ENCODE measurements around the gene LRP8. TPM values are rescaled to one million over a fixed set of nuclear protein-coding genes. Genes with fewer than 3 reads are reported as not detected.

LRP8 gene
- total RNA-seq, 6 experiments from 2014 or later, result 0.21 to 1.2 (median 0.56) TPM

DNA sequence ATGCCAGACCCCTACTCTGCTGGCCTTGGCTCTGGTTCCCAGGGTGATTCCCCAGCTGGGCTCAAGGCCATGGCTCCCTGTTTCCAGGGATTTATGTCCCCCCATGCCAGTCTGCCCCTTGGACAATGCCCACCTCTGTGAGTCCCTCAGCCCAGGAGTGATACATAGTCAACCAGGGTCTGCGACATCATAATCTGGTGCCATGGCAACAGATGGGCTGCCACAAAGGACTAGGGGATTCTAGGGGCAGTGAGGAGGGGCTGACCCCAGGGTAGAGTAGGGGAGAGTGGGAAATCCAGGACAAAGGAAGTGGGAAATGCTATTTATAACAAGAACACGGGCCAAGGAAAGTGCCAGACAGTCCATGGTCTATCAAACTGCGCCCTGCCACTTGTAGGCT, 33.8 kb downstream of the LRP8 start:
- no peak for TF ChIP-seq POLR2A (IDR thresholded peaks at IDR 0.05)
- TF ChIP-seq, protein P1, sequence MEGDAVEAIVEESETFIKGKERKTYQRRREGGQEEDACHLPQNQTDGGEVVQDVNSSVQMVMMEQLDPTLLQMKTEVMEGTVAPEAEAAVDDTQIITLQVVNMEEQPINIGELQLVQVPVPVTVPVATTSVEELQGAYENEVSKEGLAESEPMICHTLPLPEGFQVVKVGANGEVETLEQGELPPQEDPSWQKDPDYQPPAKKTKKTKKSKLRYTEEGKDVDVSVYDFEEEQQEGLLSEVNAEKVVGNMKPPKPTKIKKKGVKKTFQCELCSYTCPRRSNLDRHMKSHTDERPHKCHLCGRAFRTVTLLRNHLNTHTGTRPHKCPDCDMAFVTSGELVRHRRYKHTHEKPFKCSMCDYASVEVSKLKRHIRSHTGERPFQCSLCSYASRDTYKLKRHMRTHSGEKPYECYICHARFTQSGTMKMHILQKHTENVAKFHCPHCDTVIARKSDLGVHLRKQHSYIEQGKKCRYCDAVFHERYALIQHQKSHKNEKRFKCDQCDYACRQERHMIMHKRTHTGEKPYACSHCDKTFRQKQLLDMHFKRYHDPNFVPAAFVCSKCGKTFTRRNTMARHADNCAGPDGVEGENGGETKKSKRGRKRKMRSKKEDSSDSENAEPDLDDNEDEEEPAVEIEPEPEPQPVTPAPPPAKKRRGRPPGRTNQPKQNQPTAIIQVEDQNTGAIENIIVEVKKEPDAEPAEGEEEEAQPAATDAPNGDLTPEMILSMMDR (IDR thresholded peaks at IDR 0.05), result no peak
- 50% methylated on average over 1 of the region's 3 CpGs for WGBS (ENCODE audit: insufficient coverage, low coverage, low lambda C conversion rate, missing lambda C conversion rate)
- intact Hi-C loops (cut with DNase I), result no loop called here
- Histone ChIP-seq H3K9me3 (no peaks in the 10 kb centered on the region), H3K36me3 (no peaks in the 10 kb centered on the region), H3K4me3 (no peak overlapping the region), H3K27ac (no peak overlapping the region), H3K4me1 (peaks cover 0 to 5% (median 0%) of the 10 kb centered on the region in 4 donors), H3K27me3 (no peaks in the 10 kb centered on the region)
- DNase-seq (no peak), ATAC-seq (no peak)

DNA sequence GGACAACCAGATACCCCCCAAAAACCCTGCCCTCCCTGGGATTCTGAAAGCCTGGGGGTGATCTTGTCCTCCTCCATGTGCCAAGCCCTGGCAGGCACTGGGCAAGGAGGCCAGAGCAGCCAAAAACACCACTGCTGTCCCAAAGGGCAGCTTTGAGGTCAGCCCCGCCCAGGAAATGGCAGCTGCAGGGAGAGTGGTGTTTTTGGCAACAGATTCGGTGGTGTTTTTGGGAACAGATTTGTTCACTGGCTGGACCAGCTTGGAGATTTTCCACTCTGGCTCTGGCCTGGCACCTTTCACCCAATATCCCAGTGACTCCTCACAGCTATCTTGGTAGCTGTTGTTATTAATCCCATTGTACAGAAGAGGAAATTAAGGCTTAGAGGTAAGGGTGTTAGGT, 34.7 kb downstream of the LRP8 start:
- Histone ChIP-seq H3K27ac (no peak overlapping the region), H3K36me3 (no peaks in the 10 kb centered on the region), H3K9me3 (no peaks in the 10 kb centered on the region), H3K4me1 (peaks cover 0 to 5% (median 0%) of the 10 kb centered on the region in 4 donors), H3K27me3 (no peaks in the 10 kb centered on the region), H3K4me3 (no peak overlapping the region)
- DNase-seq, result no peak
- intact Hi-C loops (cut with DNase I), result no loop called here
- ATAC-seq, result peak in 3 of 4 donors; percentile 18 to 33 (median 25)
- 0% methylated on average over 1 of the region's 2 CpGs for WGBS (ENCODE audit: insufficient coverage, low coverage, low lambda C conversion rate, missing lambda C conversion rate)
- TF ChIP-seq, protein P1 (IDR thresholded peaks at IDR 0.05), result no peak
- TF ChIP-seq POLR2A (IDR thresholded peaks at IDR 0.05), result no peak

DNA sequence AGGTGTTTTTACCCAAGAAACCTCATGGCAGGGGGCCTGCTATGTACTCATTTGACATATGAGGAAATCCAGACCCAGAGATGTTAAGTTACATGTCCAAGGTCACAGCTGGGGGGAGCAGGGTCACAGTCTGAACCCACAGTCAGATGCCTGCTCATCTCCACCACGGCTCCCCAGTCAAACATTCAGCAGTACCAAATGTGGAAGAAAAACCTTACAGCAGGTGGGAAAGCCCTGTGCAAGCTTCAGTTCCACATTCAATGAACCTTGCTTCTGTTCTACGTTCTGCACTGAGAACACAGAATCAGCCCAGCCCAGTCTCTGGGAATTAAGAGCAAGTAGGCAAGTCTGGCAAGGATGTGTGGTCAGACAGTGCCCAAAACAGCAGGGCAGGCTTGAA, 35.2 kb downstream of the LRP8 start:
- Histone ChIP-seq H3K4me3 (no peak overlapping the region), H3K27me3 (no peaks in the 10 kb centered on the region), H3K4me1 (peaks cover 0 to 5% (median 0%) of the 10 kb centered on the region in 4 donors), H3K27ac (no peak overlapping the region), H3K9me3 (no peaks in the 10 kb centered on the region), H3K36me3 (no peaks in the 10 kb centered on the region)
- no peak for ATAC-seq
- intact Hi-C loops (cut with DNase I), result no loop called here
- 60% methylated on average over 1 of the region's 2 CpGs for WGBS (ENCODE audit: insufficient coverage, low coverage, low lambda C conversion rate, missing lambda C conversion rate)
- TF ChIP-seq POLR2A (IDR thresholded peaks at IDR 0.05), result no peak
- TF ChIP-seq, protein P1 (IDR thresholded peaks at IDR 0.05), result no peak
- DNase-seq, result no peak

DNA sequence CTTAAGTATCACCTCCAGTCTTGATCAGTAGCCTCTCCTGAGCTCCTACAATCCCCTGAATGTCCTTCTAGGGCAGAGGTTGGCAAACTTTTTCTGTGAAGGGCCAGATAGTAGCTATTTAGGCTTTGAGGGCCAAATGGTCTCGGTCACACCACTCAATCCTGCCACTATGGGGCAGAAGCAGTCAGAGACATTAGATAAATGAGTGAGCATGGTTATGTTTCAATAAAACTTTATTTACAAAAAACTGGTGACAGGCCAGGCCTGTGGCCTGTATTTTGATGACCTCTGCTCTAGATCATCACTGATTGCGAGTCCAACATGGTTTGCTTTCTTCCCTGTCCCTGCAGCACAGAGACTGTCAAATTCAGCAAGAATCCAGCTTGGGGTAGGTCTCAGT, 36.3 kb downstream of the LRP8 start:
- Histone ChIP-seq H3K36me3 (no peaks in the 10 kb centered on the region), H3K4me1 (peaks cover 0 to 5% (median 0%) of the 10 kb centered on the region in 4 donors), H3K27me3 (no peaks in the 10 kb centered on the region), H3K4me3 (no peak overlapping the region), H3K27ac (no peak overlapping the region), H3K9me3 (no peaks in the 10 kb centered on the region)
- no peak for DNase-seq
- ATAC-seq, result no peak
- TF ChIP-seq POLR2A (IDR thresholded peaks at IDR 0.05), result no peak
- TF ChIP-seq, protein P1 (IDR thresholded peaks at IDR 0.05), result no peak
- 100% methylated on average over 1 of the region's 2 CpGs for WGBS (ENCODE audit: insufficient coverage, low coverage, low lambda C conversion rate, missing lambda C conversion rate)
- intact Hi-C loops (cut with DNase I), result no loop called here
